Measurements from ENCODE around the gene GMPR.

GRCh38 chr6:16337295-16337975 is 99.0 kb downstream of the GMPR start:
- TF ChIP-seq POLR2AphosphoS5 (IDR thresholded peaks at IDR 0.05; ENCODE audit: low read depth, low read length), result no peak
- no peak for TF ChIP-seq POLR2A (IDR thresholded peaks at IDR 0.05; ENCODE audit: low read depth, low read length)
- TF ChIP-seq TAF1 (IDR thresholded peaks at IDR 0.05; ENCODE audit: borderline replicate concordance, low read depth, low read length), result no peak

All from GM12892 (cell line).